Transverse colon (tissue), 4 donors: ENCODE measurements around the gene FBXO27. TPM values are rescaled to one million over a fixed set of nuclear protein-coding genes. Genes with fewer than 3 reads are reported as not detected.
"Not testable (repeated sequence)": the region's sequence is repeated elsewhere in the genome, so short reads cannot be mapped to it uniquely, and the experiment has no call there.

Experiments used
- DNase-seq: peaks from one replicate; pipeline ENCODE4 v3.0.0-alpha.2; 2019
- H3K27ac ChIP-seq, 4 donors: fragments of 200-600 bp; sonication (generic); 2 replicates each; pipeline ENCODE4 v1.5.1; 2016 to 2018; ENCODE audit warnings: inconsistent platforms in 4 of 4
- H3K27me3 ChIP-seq: fragments of 200-600 bp; sonication (generic); 2 replicates; pipeline ENCODE4 v1.5.1; 2017; ENCODE audit warnings: inconsistent platforms
- H3K36me3 ChIP-seq, 4 donors: fragments of 200-600 bp; sonication (generic); 2 replicates each; pipeline ENCODE4 v1.5.1; 2017 to 2019; ENCODE audit warnings: inconsistent platforms in 4 of 4
- H3K4me1 ChIP-seq, 4 donors: fragments of 200-600 bp; sonication (generic); 2 replicates each; pipeline ENCODE4 v1.5.1; 2017 to 2020; ENCODE audit warnings: inconsistent platforms in 4 of 4
- H3K4me3 ChIP-seq, 4 donors: fragments of 200-600 bp; sonication (generic); 1 replicate in 1 of 4; 2 replicates in 3 of 4; pipeline versions ENCODE4 v1.5.1 to v1.6.1; 2017 to 2019; ENCODE audit warnings: inconsistent platforms in 4 of 4
- H3K9me3 ChIP-seq, 2 donors: fragments of 200-600 bp; sonication (generic); 2 replicates each; pipeline ENCODE4 v1.5.1; 2017 to 2019; ENCODE audit warnings: inconsistent platforms in 2 of 2
- EP300 ChIP-seq: sonication (generic); formaldehyde crosslinking; IDR thresholded peaks from one replicate; pipeline ENCODE4 v1.6.1; 2017; ENCODE audit warnings: antibody characterized with exemption, low read depth
- POLR2A ChIP-seq: fragments of 450-650 bp; IDR thresholded peaks from one replicate; pipeline ENCODE4 v1.6.1; 2016; ENCODE audit warnings: antibody characterized with exemption, mild to moderate bottlenecking, moderate library complexity
- POLR2AphosphoS5 ChIP-seq, 3 donors: sonication (generic); formaldehyde crosslinking; IDR thresholded peaks; one replicate each; pipeline ENCODE4 v1.6.1; 2016; ENCODE audit warnings: antibody characterized with exemption in 3 of 3
- WGBS, 2 donors: methylation state at CpG; one replicate each; pipeline ENCODE4 v1.1.5; 2018; ENCODE audit warnings: low coverage in 1 of 2; 5-methylcytosine and 5-hydroxymethylcytosine counted together
- in situ Hi-C, 4 donors: fragments of 200-750 bp; cut with MboI; loops; one replicate each; pipeline versions ENCODE4 v1.15.0 to v1.15.1; 2017; ENCODE audit warnings: low sequenced_read_pairs in 3 of 4, low pct_ligation_motif_present in 1 of 4, low pct_unique_long_range_greater_than_20kb in 1 of 4
- intact Hi-C: fragments of 100-400 bp; cut with DNase I; formaldehyde crosslinking; loops from one replicate; pipeline ENCODE4 v1.15.1; 2023; ENCODE audit warnings: low total_unique reads
- total RNA-seq, 4 donors: library from RNA; depleted of rRNA; stranded (reverse); fragments of >200 nt; gene quantifications; one replicate each; pipeline ENCODE4 v1.1.0, GENCODE V29; 2016
- TF ChIP-seq, protein P1 (sequence below), 5 experiments: fragments of 200-600 bp in 3 of 5; fragments of 450-650 bp in 2 of 5; sonication (generic) in 3 of 5; IDR thresholded peaks; 1 replicate in 2 of 5; 2 replicates in 3 of 5; pipeline ENCODE4 v1.5.1; 2016 to 2017; ENCODE audit warnings: antibody characterized with exemption in 5 of 5, inconsistent platforms in 3 of 5, mild to moderate bottlenecking in 2 of 5, moderate library complexity in 1 of 5

The FBXO27 gene
- total RNA-seq, 4 donors from 2014 or later, result 0.14 to 1.5 (median 1.1) TPM; not detected in 1

DNA sequence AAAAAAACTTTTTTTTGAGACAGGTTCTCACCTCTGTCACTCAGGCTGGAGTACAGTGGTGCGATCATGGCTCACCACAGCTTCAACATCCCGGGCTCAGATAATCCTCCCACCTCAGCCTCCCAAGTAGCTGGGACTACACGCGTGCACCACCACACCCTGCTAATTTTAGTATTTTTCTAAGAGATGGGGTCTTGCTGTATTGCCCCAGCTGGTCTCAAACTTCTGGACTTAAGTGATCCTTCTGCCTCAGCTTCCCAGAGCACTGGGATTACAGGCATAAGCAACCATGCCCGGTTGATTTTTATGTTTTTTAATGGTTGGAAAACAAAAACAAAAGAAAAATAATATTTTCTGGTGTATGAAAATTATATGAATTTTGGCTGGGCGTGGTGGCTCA, 42.6 kb upstream of the FBXO27 start:
- no peak for DNase-seq
- intact Hi-C loops (no loop called here), in situ Hi-C loops (no loop called here)
- Histone ChIP-seq H3K9me3 (no peaks in the 10 kb centered on the region), H3K4me3 (no peak overlapping the region), H3K27me3 (peaks cover 12% of the 10 kb centered on the region), H3K27ac (no peak overlapping the region), H3K36me3 (no peaks in the 10 kb centered on the region), H3K4me1 (no peaks in the 10 kb centered on the region)
- 88% methylated on average over 6 of the region's 6 CpGs; no CpG with 5 or more reads in 1 of the 2 donors for WGBS, 2 donors
- TF ChIP-seq EP300 (no peak), POLR2A (no peak), POLR2AphosphoS5 (IDR thresholded peaks at IDR 0.05) (no peak)
- TF ChIP-seq, protein P1, sequence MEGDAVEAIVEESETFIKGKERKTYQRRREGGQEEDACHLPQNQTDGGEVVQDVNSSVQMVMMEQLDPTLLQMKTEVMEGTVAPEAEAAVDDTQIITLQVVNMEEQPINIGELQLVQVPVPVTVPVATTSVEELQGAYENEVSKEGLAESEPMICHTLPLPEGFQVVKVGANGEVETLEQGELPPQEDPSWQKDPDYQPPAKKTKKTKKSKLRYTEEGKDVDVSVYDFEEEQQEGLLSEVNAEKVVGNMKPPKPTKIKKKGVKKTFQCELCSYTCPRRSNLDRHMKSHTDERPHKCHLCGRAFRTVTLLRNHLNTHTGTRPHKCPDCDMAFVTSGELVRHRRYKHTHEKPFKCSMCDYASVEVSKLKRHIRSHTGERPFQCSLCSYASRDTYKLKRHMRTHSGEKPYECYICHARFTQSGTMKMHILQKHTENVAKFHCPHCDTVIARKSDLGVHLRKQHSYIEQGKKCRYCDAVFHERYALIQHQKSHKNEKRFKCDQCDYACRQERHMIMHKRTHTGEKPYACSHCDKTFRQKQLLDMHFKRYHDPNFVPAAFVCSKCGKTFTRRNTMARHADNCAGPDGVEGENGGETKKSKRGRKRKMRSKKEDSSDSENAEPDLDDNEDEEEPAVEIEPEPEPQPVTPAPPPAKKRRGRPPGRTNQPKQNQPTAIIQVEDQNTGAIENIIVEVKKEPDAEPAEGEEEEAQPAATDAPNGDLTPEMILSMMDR (IDR thresholded peaks at IDR 0.05), result no peak

- Histone ChIP-seq H3K27ac (no peak overlapping the region), H3K9me3 (no peaks in the 10 kb centered on the region), H3K4me3 (no peak overlapping the region), H3K36me3 (no peaks in the 10 kb centered on the region), H3K27me3 (peaks cover 5% of the 10 kb centered on the region), H3K4me1 (no peaks in the 10 kb centered on the region)
- no peak for DNase-seq
- TF ChIP-seq EP300 (no peak), POLR2A (no peak), POLR2AphosphoS5 (IDR thresholded peaks at IDR 0.05) (no peak)
- TF ChIP-seq, protein P1 (IDR thresholded peaks at IDR 0.05), result no peak
- intact Hi-C loops, result no loop called here
- in situ Hi-C loops, result no loop called here
- 44 to 63% methylated on average over 3 of the region's 3 CpGs for WGBS, 2 donors
Observed at GRCh38 chr19:39074205-39074692, 41.9 kb upstream of the FBXO27 start.

DNA sequence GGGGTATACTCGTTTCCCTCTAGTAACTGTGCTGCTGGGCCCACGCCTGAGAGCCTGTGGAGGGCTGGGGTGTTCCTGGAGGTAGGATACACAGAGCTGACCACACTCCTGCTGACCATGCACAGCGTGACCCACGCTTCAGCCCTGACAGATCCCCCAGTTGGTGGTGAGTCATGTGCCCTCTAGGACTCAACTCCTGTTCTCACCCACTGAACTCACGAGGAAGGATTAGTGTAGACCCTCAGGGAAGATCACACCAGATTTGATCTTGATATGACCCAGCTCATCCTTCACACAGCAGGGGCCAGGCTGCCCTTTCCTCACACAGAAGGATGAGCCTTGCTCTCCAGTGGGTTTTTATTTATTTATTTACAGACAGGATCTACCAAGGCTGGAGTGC, 38.5 kb upstream of the FBXO27 start:
- peaks cover 2% of the 10 kb centered on the region for H3K27me3 ChIP-seq
- H3K9me3 ChIP-seq, result no peaks in the 10 kb centered on the region
- in situ Hi-C loops, result no loop called here
- DNase-seq, result no peak
- no peaks in the 10 kb centered on the region for H3K4me1 ChIP-seq
- H3K27ac ChIP-seq, result no peak overlapping the region
- intact Hi-C loops, result no loop called here
- H3K4me3 ChIP-seq, result no peak overlapping the region
- WGBS, 2 donors, result 78% methylated on average over 5 of the region's 5 CpGs; no CpG with 5 or more reads in 1 of the 2 donors
- H3K36me3 ChIP-seq, result no peaks in the 10 kb centered on the region
- TF ChIP-seq, protein P1 (IDR thresholded peaks at IDR 0.05), result no peak
- TF ChIP-seq POLR2A, result no peak
- TF ChIP-seq POLR2AphosphoS5 (IDR thresholded peaks at IDR 0.05), result no peak
- no peak for TF ChIP-seq EP300

- H3K27ac ChIP-seq, H3K4me1 ChIP-seq, intact Hi-C loops, H3K4me3 ChIP-seq, H3K27me3 ChIP-seq, DNase-seq, H3K9me3 ChIP-seq, H3K36me3 ChIP-seq, in situ Hi-C loops: not testable (repeated sequence)
- 80 to 100% methylated on average over 1 to 6 of the region's 6 CpGs for WGBS, 2 donors
Observed at GRCh38 chr19:39068259-39068658, 35.9 kb upstream of the FBXO27 start.

GRCh38 chr19:39067104-39067503, 34.8 kb upstream of the FBXO27 start:
- 74% methylated on average over 4 of the region's 4 CpGs; no CpG with 5 or more reads in 1 of the 2 donors for WGBS, 2 donors
- TF ChIP-seq EP300 (no peak), POLR2AphosphoS5 (IDR thresholded peaks at IDR 0.05) (no peak), POLR2A (no peak)
- TF ChIP-seq, protein P1 (IDR thresholded peaks at IDR 0.05), result no peak
- Histone ChIP-seq H3K4me1 (no peaks in the 10 kb centered on the region), H3K27ac (no peak overlapping the region), H3K27me3 (no peaks in the 10 kb centered on the region), H3K9me3 (no peaks in the 10 kb centered on the region), H3K4me3 (no peak overlapping the region), H3K36me3 (no peaks in the 10 kb centered on the region)
- in situ Hi-C loops, result no loop called here
- DNase-seq, result no peak
- intact Hi-C loops, result loop anchor here (1.0 kb wide), 1 partner anchor 41 kb away; no protein-coding TSS in a partner anchor
